Neural cell (in vitro differentiated cells): ENCODE measurements around the gene PLA2G6. TPM values are rescaled to one million over a fixed set of nuclear protein-coding genes. Genes with fewer than 3 reads are reported as not detected.

Experiments
- H2AFZ ChIP-seq: fragments of 200-600, 300-800 bp; sonication (generic), shearing (Covaris generic); 2 replicates; pipeline ENCODE4 v1.6.0; 2014; ENCODE audit warnings: low read depth, mild to moderate bottlenecking, antibody characterized with exemption, low read length, moderate library complexity
- H3F3A ChIP-seq: fragments of 200-600 bp; shearing (Covaris generic); 2 replicates; pipeline ENCODE4 v1.6.1; 2016; ENCODE audit warnings: mild to moderate bottlenecking, moderate library complexity, mixed read lengths, antibody characterized with exemption, low read length; ENCODE audit not compliant: insufficient read depth, poor library complexity, severe bottlenecking
- H3K27ac ChIP-seq: fragments of 200-600, 300-800 bp; sonication (generic), shearing (Covaris generic); 2 replicates; pipeline ENCODE4 v1.5.1; 2014; ENCODE audit warnings: mild to moderate bottlenecking, low read length, moderate library complexity
- H3K27me3 ChIP-seq: fragments of 300-800, 200-600 bp; sonication (generic), shearing (Covaris generic); 2 replicates; pipeline ENCODE4 v1.6.0; 2014; ENCODE audit warnings: mild to moderate bottlenecking, low read depth, low read length, moderate library complexity; ENCODE audit not compliant: insufficient read depth
- H3K36me3 ChIP-seq: fragments of 300-800, 200-600 bp; sonication (generic), shearing (Covaris generic); 2 replicates; pipeline ENCODE4 v1.5.1; 2014; ENCODE audit warnings: mild to moderate bottlenecking, antibody characterized with exemption, low read length, moderate library complexity; ENCODE audit not compliant: insufficient read depth
- H3K4me2 ChIP-seq: fragments of 300-800, 200-600 bp; sonication (generic), shearing (Covaris generic); 2 replicates; pipeline ENCODE4 v1.6.0; 2014; ENCODE audit warnings: mild to moderate bottlenecking, low read length
- H3K4me3 ChIP-seq: fragments of 300-800, 200-600 bp; sonication (generic), shearing (Covaris generic); 2 replicates; pipeline ENCODE4 v1.5.1; 2014; ENCODE audit warnings: mild to moderate bottlenecking, low read length, moderate library complexity
- H3K79me2 ChIP-seq: fragments of 200-600 bp; shearing (Covaris generic); replicated peaks from 2 replicates; pipeline ENCODE4 v1.6.0; 2014; ENCODE audit warnings: mild to moderate bottlenecking, low read length, moderate library complexity; ENCODE audit not compliant: insufficient read depth
- H3K9ac ChIP-seq: fragments of 300-800, 200-600 bp; sonication (generic), shearing (Covaris generic); 2 replicates; pipeline ENCODE4 v1.6.1; 2016; ENCODE audit warnings: mild to moderate bottlenecking, low read length, mixed read lengths
- H3K9me2 ChIP-seq: fragments of 200-600 bp; shearing (Covaris generic); 2 replicates; pipeline ENCODE4 v1.6.1; 2016; ENCODE audit warnings: mild to moderate bottlenecking, low read length, mixed read lengths; ENCODE audit not compliant: insufficient read depth
- H3K9me3 ChIP-seq: fragments of 200-600, 300-800 bp; sonication (generic), shearing (Covaris generic); 2 replicates; pipeline ENCODE4 v1.6.1; 2016; ENCODE audit warnings: mild to moderate bottlenecking, mixed run types, low read length, moderate library complexity, mixed read lengths
- H4K20me1 ChIP-seq: fragments of 200-600 bp; shearing (Covaris generic); 2 replicates; pipeline ENCODE4 v1.6.1; 2016; ENCODE audit warnings: mild to moderate bottlenecking, mixed run types; ENCODE audit not compliant: insufficient read depth
- EP300 ChIP-seq: fragments of 450-650 bp; conservative IDR thresholded peaks from 2 replicates; pipeline ENCODE4 v1.6.1; 2014; ENCODE audit warnings: antibody characterized with exemption, mild to moderate bottlenecking, moderate library complexity; ENCODE audit not compliant: poor library complexity, severe bottlenecking
- EZH2 ChIP-seq: fragments of 200-600, 300-800 bp; shearing (Covaris generic), sonication (generic); IDR thresholded peaks from 2 replicates; pipeline ENCODE4 v1.6.1; 2014; ENCODE audit warnings: antibody characterized with exemption, low read length, borderline replicate concordance, mild to moderate bottlenecking; ENCODE audit not compliant: insufficient read depth, poor library complexity, severe bottlenecking
- MXI1 ChIP-seq: fragments of 450-650 bp; conservative IDR thresholded peaks from 2 replicates; pipeline ENCODE4 v1.6.1; 2014; ENCODE audit warnings: antibody characterized with exemption, mild to moderate bottlenecking; ENCODE audit not compliant: poor library complexity, severe bottlenecking
- POLR2AphosphoS5 ChIP-seq: IDR thresholded peaks from 2 replicates; pipeline ENCODE4 v1.6.1; 2012
- RAD21 ChIP-seq: fragments of 450-650 bp; conservative IDR thresholded peaks from 2 replicates; pipeline ENCODE4 v1.6.1; 2014; ENCODE audit warnings: antibody characterized with exemption, mild to moderate bottlenecking, moderate library complexity
- SMC3 ChIP-seq: fragments of 450-650 bp; conservative IDR thresholded peaks from 2 replicates; pipeline ENCODE4 v1.6.1; 2014; ENCODE audit warnings: antibody characterized with exemption, mild to moderate bottlenecking, moderate library complexity; ENCODE audit not compliant: poor library complexity
- TAF1 ChIP-seq: IDR thresholded peaks from 2 replicates; pipeline ENCODE4 v1.6.1; 2012; ENCODE audit warnings: low read depth
- polyA plus RNA-seq: library from polyadenylated mRNA; depleted of rRNA; stranded (reverse); fragments of >200 nt; gene quantifications from 2 replicates; pipeline ENCODE4 v1.2.3, GENCODE V29; 2014
- TF ChIP-seq, protein P1 (sequence below): IDR thresholded peaks from 2 replicates; pipeline ENCODE4 v1.6.1; 2012; ENCODE audit warnings: borderline replicate concordance
- TF ChIP-seq, protein P2 (sequence below): fragments of 450-650 bp; IDR thresholded peaks from 2 replicates; pipeline ENCODE4 v1.5.1; 2014; ENCODE audit warnings: antibody characterized with exemption, mild to moderate bottlenecking, moderate library complexity; ENCODE audit not compliant: poor library complexity, severe bottlenecking

The PLA2G6 gene
- polyA plus RNA-seq, 1 donor from 2014 or later: 18.5 TPM

- no peaks in the 10 kb centered on the region for H3K9me2 ChIP-seq
- H3K4me2 ChIP-seq: no peak overlapping the region
- H3K9me3 ChIP-seq: no peaks in the 10 kb centered on the region
- no peaks in the 10 kb centered on the region for H3K36me3 ChIP-seq
- no peaks in the 10 kb centered on the region for H4K20me1 ChIP-seq
- no peaks in the 10 kb centered on the region for H3K79me2 ChIP-seq
- H3K27ac ChIP-seq: no peak overlapping the region
- no peaks in the 10 kb centered on the region for H3K27me3 ChIP-seq
- no peak overlapping the region for H2AFZ ChIP-seq
- TF ChIP-seq EZH2: no peak
- TF ChIP-seq SMC3: no peak
- TF ChIP-seq RAD21: no peak
- TF ChIP-seq, protein P1, sequence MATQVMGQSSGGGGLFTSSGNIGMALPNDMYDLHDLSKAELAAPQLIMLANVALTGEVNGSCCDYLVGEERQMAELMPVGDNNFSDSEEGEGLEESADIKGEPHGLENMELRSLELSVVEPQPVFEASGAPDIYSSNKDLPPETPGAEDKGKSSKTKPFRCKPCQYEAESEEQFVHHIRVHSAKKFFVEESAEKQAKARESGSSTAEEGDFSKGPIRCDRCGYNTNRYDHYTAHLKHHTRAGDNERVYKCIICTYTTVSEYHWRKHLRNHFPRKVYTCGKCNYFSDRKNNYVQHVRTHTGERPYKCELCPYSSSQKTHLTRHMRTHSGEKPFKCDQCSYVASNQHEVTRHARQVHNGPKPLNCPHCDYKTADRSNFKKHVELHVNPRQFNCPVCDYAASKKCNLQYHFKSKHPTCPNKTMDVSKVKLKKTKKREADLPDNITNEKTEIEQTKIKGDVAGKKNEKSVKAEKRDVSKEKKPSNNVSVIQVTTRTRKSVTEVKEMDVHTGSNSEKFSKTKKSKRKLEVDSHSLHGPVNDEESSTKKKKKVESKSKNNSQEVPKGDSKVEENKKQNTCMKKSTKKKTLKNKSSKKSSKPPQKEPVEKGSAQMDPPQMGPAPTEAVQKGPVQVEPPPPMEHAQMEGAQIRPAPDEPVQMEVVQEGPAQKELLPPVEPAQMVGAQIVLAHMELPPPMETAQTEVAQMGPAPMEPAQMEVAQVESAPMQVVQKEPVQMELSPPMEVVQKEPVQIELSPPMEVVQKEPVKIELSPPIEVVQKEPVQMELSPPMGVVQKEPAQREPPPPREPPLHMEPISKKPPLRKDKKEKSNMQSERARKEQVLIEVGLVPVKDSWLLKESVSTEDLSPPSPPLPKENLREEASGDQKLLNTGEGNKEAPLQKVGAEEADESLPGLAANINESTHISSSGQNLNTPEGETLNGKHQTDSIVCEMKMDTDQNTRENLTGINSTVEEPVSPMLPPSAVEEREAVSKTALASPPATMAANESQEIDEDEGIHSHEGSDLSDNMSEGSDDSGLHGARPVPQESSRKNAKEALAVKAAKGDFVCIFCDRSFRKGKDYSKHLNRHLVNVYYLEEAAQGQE: no peak
- TF ChIP-seq MXI1: no peak
- TF ChIP-seq, protein P2, sequence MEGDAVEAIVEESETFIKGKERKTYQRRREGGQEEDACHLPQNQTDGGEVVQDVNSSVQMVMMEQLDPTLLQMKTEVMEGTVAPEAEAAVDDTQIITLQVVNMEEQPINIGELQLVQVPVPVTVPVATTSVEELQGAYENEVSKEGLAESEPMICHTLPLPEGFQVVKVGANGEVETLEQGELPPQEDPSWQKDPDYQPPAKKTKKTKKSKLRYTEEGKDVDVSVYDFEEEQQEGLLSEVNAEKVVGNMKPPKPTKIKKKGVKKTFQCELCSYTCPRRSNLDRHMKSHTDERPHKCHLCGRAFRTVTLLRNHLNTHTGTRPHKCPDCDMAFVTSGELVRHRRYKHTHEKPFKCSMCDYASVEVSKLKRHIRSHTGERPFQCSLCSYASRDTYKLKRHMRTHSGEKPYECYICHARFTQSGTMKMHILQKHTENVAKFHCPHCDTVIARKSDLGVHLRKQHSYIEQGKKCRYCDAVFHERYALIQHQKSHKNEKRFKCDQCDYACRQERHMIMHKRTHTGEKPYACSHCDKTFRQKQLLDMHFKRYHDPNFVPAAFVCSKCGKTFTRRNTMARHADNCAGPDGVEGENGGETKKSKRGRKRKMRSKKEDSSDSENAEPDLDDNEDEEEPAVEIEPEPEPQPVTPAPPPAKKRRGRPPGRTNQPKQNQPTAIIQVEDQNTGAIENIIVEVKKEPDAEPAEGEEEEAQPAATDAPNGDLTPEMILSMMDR: no peak
- no peak for TF ChIP-seq TAF1
- no peak for TF ChIP-seq EP300
- TF ChIP-seq POLR2AphosphoS5: no peak
- no peak overlapping the region for H3K9ac ChIP-seq
- H3F3A ChIP-seq: no peaks in the 10 kb centered on the region
- H3K4me3 ChIP-seq: no peak overlapping the region
These were observed 17.1 kb downstream of the PLA2G6 start for GRCh38 chr22:38164551-38164918.

GRCh38 chr22:38163844-38164550 is 17.6 kb downstream of the PLA2G6 start:
- H3K36me3 ChIP-seq: no peaks in the 10 kb centered on the region
- no peak overlapping the region for H3K9ac ChIP-seq
- H3K4me3 ChIP-seq: no peak overlapping the region
- no peak overlapping the region for H3K27ac ChIP-seq
- no peak overlapping the region for H3K4me2 ChIP-seq
- no peaks in the 10 kb centered on the region for H3F3A ChIP-seq
- no peak overlapping the region for H2AFZ ChIP-seq
- no peaks in the 10 kb centered on the region for H3K9me2 ChIP-seq
- H4K20me1 ChIP-seq: no peaks in the 10 kb centered on the region
- H3K79me2 ChIP-seq: no peaks in the 10 kb centered on the region
- TF ChIP-seq EZH2: no peak
- no peak for TF ChIP-seq RAD21
- TF ChIP-seq, protein P2: no peak
- TF ChIP-seq MXI1: no peak
- no peaks in the 10 kb centered on the region for H3K27me3 ChIP-seq
- H3K9me3 ChIP-seq: no peaks in the 10 kb centered on the region
